ENCODE data around the gene LAMB1. TPM values are rescaled to one million over a fixed set of nuclear protein-coding genes. Genes with fewer than 3 reads are reported as not detected.
"Not testable (repeated sequence)": the region's sequence is repeated elsewhere in the genome, so short reads cannot be mapped to it uniquely, and the experiment has no call there.

Gene LAMB1
- total and polyA plus RNA-seq, 2 donors from 2014 or later, result 140 to 312 TPM

DNA sequence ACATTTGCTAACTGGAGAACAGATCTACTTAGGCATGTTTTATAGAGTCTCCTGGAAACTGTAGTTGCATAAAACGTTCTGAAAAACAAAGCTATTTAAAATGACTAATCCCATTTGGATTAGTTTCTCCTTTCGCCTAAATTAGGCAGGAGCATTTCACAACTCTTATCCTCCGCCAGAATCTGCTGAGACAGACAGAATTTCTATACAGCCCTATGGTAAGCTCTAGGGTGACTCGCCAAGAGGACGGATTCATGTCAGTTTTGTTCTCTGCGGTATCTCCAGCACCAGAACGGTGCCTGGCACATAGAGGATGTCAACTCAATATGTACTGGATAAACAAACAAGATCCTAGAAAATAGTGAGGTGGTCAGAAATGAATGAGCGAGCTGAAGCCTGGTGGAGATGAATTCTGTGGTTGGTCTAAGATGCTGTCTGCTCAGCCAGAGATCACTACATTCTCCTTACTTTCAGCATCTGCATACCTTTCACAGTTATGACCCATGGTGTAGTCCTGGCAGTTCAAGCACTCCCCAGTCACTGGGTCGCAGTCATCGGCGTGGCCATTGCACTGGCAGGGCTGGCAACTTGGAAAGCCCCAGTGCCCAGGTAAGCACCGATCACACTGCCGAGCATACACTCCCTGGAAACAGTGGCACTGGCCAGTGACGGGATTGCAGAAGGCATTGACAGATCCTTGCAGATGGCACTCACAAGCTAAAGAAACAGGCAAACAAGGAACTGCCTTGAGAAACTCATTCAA is 44.0 kb downstream of the LAMB1 start:
- Histone ChIP-seq H3K4me1 (ENCODE audit: control insufficient read depth in 2 of 3, insufficient read depth in 2 of 3, low read depth in 1 of 3, low read length in 3 of 3) (no peaks in the 10 kb centered on the region), H3K9ac (ENCODE audit: low read length in 3 of 3) (no peak overlapping the region), H3K27ac (ENCODE audit: low read depth in 2 of 2, low read length in 2 of 2) (peak overlapping the region in 1 of 2 donors; percentile 8), H3K27me3 (ENCODE audit: control insufficient read depth, insufficient read depth, low read length) (no peaks in the 10 kb centered on the region), H3K36me3 (ENCODE audit: control insufficient read depth in 2 of 3, insufficient read depth in 3 of 3, low read length in 3 of 3) (peaks cover 9 to 76% (median 41%) of the 10 kb centered on the region in 3 donors), H3K4me3 (ENCODE audit: low read length in 3 of 3) (no peak overlapping the region), H3K9me3 (ENCODE audit: control insufficient read depth in 2 of 3, insufficient read depth in 1 of 3, low read length in 3 of 3) (no peaks in the 10 kb centered on the region)
- FAIRE-seq, result no peak
- DNase-seq, result no peak
- intact Hi-C loops (cut with DNase I), result no loop called here
- TF ChIP-seq, protein P1, sequence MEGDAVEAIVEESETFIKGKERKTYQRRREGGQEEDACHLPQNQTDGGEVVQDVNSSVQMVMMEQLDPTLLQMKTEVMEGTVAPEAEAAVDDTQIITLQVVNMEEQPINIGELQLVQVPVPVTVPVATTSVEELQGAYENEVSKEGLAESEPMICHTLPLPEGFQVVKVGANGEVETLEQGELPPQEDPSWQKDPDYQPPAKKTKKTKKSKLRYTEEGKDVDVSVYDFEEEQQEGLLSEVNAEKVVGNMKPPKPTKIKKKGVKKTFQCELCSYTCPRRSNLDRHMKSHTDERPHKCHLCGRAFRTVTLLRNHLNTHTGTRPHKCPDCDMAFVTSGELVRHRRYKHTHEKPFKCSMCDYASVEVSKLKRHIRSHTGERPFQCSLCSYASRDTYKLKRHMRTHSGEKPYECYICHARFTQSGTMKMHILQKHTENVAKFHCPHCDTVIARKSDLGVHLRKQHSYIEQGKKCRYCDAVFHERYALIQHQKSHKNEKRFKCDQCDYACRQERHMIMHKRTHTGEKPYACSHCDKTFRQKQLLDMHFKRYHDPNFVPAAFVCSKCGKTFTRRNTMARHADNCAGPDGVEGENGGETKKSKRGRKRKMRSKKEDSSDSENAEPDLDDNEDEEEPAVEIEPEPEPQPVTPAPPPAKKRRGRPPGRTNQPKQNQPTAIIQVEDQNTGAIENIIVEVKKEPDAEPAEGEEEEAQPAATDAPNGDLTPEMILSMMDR (IDR thresholded peaks at IDR 0.05; ENCODE audit: borderline replicate concordance, extremely low read depth, insufficient read depth), result no peak

- H3K27ac ChIP-seq (ENCODE audit: low read depth in 2 of 2, low read length in 2 of 2), result no peak overlapping the region
- FAIRE-seq (no peak), DNase-seq (no peak)
- H3K9ac ChIP-seq (ENCODE audit: low read length in 3 of 3), result no peak overlapping the region
- H3K4me3 ChIP-seq (ENCODE audit: low read length in 3 of 3), result no peak overlapping the region
- H3K36me3 ChIP-seq (ENCODE audit: control insufficient read depth in 2 of 3, insufficient read depth in 3 of 3, low read length in 3 of 3), result peaks cover 9 to 75% (median 40%) of the 10 kb centered on the region in 3 donors
- H3K27me3 ChIP-seq (ENCODE audit: control insufficient read depth, insufficient read depth, low read length), result no peaks in the 10 kb centered on the region
- TF ChIP-seq, protein P1 (IDR thresholded peaks at IDR 0.05; ENCODE audit: borderline replicate concordance, extremely low read depth, insufficient read depth), result no peak
- intact Hi-C loops (cut with DNase I), result no loop called here
- no peaks in the 10 kb centered on the region for H3K4me1 ChIP-seq (ENCODE audit: control insufficient read depth in 2 of 3, insufficient read depth in 2 of 3, low read depth in 1 of 3, low read length in 3 of 3)
- no peaks in the 10 kb centered on the region for H3K9me3 ChIP-seq (ENCODE audit: control insufficient read depth in 2 of 3, insufficient read depth in 1 of 3, low read length in 3 of 3)
These were observed 45.5 kb downstream of the LAMB1 start for GRCh38 chr7:107957436-107957835.

- H3K27ac ChIP-seq (ENCODE audit: low read depth in 2 of 2, low read length in 2 of 2); intact Hi-C loops (cut with DNase I); H3K4me1 ChIP-seq (ENCODE audit: control insufficient read depth in 2 of 3, insufficient read depth in 2 of 3, low read depth in 1 of 3, low read length in 3 of 3); DNase-seq; FAIRE-seq; H3K9me3 ChIP-seq (ENCODE audit: control insufficient read depth in 2 of 3, insufficient read depth in 1 of 3, low read length in 3 of 3); H3K27me3 ChIP-seq (ENCODE audit: control insufficient read depth, insufficient read depth, low read length); H3K4me3 ChIP-seq (ENCODE audit: low read length in 3 of 3); H3K9ac ChIP-seq (ENCODE audit: low read length in 3 of 3): not testable (repeated sequence)
- peaks cover 9 to 77% (median 40%) of the 10 kb centered on the region in 3 donors for H3K36me3 ChIP-seq (ENCODE audit: control insufficient read depth in 2 of 3, insufficient read depth in 3 of 3, low read length in 3 of 3)
These were observed 46.0 kb downstream of the LAMB1 start for GRCh38 chr7:107956950-107957349.

GRCh38 chr7:107955394-107955793 is 47.6 kb downstream of the LAMB1 start:
- Histone ChIP-seq H3K9me3 (ENCODE audit: control insufficient read depth in 2 of 3, insufficient read depth in 1 of 3, low read length in 3 of 3) (no peaks in the 10 kb centered on the region), H3K27me3 (ENCODE audit: control insufficient read depth, insufficient read depth, low read length) (no peaks in the 10 kb centered on the region), H3K36me3 (ENCODE audit: control insufficient read depth in 2 of 3, insufficient read depth in 3 of 3, low read length in 3 of 3) (peaks cover 11 to 81% (median 40%) of the 10 kb centered on the region in 3 donors), H3K9ac (ENCODE audit: low read length in 3 of 3) (no peak overlapping the region), H3K4me1 (ENCODE audit: control insufficient read depth in 2 of 3, insufficient read depth in 2 of 3, low read depth in 1 of 3, low read length in 3 of 3) (peaks cover 0 to 5% (median 0%) of the 10 kb centered on the region in 3 donors), H3K27ac (ENCODE audit: low read depth in 2 of 2, low read length in 2 of 2) (no peak overlapping the region), H3K4me3 (ENCODE audit: low read length in 3 of 3) (no peak overlapping the region)
- DNase-seq (no peak), FAIRE-seq (no peak)
- TF ChIP-seq, protein P1 (IDR thresholded peaks at IDR 0.05; ENCODE audit: borderline replicate concordance, extremely low read depth, insufficient read depth), result no peak
- intact Hi-C loops (cut with DNase I), result no loop called here

Measured in kidney (tissue), 14 donors.